ENCODE measurements around the gene BIN1. TPM values are rescaled to one million over a fixed set of nuclear protein-coding genes. Genes with fewer than 3 reads are reported as not detected.
A peak's percentile ranks its signal among the peaks of the same experiment; 100 is the strongest.

The BIN1 gene
- polyA plus RNA-seq, 1 donor (not counting 4 experiments of a cell fraction or from before 2014, with no cell fraction given): 5.4 TPM

GRCh38 chr2:127153691-127154158 lies 46.8 kb upstream of the BIN1 start:
- peaks cover 21% of the 10 kb centered on the region for H3K4me1 ChIP-seq (ENCODE audit: control insufficient read depth, extremely low read depth, insufficient read depth, low read length)
- H3K9ac ChIP-seq (ENCODE audit: control insufficient read depth, extremely low read depth, insufficient read depth, low read length): no peak overlapping the region
- H4K20me1 ChIP-seq (ENCODE audit: control insufficient read depth, extremely low read depth, insufficient read depth, low read length): no peaks in the 10 kb centered on the region
- H2AFZ ChIP-seq (ENCODE audit: control insufficient read depth, low read length): no peak overlapping the region
- FAIRE-seq: no peak
- H3K9me1 ChIP-seq (ENCODE audit: control insufficient read depth, extremely low read depth, insufficient read depth, low read length): no peaks in the 10 kb centered on the region
- H3K79me2 ChIP-seq (ENCODE audit: control insufficient read depth, insufficient read depth, low read length): no peaks in the 10 kb centered on the region
- DNase-seq (ENCODE audit: low read depth, low spot score): no peak
- dilution Hi-C loops (cut with MboI; ENCODE audit: extremely low pct_ligation_motif_present, low sequenced_read_pairs): no loop called here
- H3K4me3 ChIP-seq (ENCODE audit: control insufficient read depth in 2 of 3, extremely low read depth in 1 of 3, insufficient read depth in 2 of 3, low read depth in 1 of 3, low read length in 3 of 3): no peak overlapping the region
- H3K9me3 ChIP-seq (ENCODE audit: control insufficient read depth, low read depth, low read length): no peaks in the 10 kb centered on the region
- H3K36me3 ChIP-seq (ENCODE audit: control insufficient read depth in 2 of 2, extremely low read depth in 1 of 2, insufficient read depth in 2 of 2, low read length in 2 of 2): no peaks in the 10 kb centered on the region
- TF ChIP-seq EZH2 (IDR thresholded peaks at IDR 0.05; ENCODE audit: low read length): no peak
- TF ChIP-seq CTCF (optimal IDR thresholded peaks at IDR 0.05 in 1 of 3, IDR thresholded peaks at IDR 0.05 in 1 of 3, conservative IDR thresholded peaks at IDR 0.05 in 1 of 3; ENCODE audit: extremely low read depth in 1 of 3, insufficient read depth in 2 of 3, low read length in 3 of 3): peak in 1 of 3 experiments; percentile 2
- H3K27ac ChIP-seq (ENCODE audit: control insufficient read depth, insufficient read depth, low read length): no peak overlapping the region
- no peaks in the 10 kb centered on the region for H3K27me3 ChIP-seq (ENCODE audit: control insufficient read depth, extremely low read depth, insufficient read depth, low read length)
- peak overlapping the region; percentile 34 for H3K4me2 ChIP-seq (ENCODE audit: control insufficient read depth, extremely low read depth, insufficient read depth, low read depth, low read length)

GRCh38 chr2:127150996-127151395 lies 44.0 kb upstream of the BIN1 start:
- Histone ChIP-seq H3K9ac (ENCODE audit: control insufficient read depth, extremely low read depth, insufficient read depth, low read length) (no peak overlapping the region), H3K4me2 (ENCODE audit: control insufficient read depth, extremely low read depth, insufficient read depth, low read depth, low read length) (no peak overlapping the region), H3K79me2 (ENCODE audit: control insufficient read depth, insufficient read depth, low read length) (no peaks in the 10 kb centered on the region), H3K27me3 (ENCODE audit: control insufficient read depth, extremely low read depth, insufficient read depth, low read length) (no peaks in the 10 kb centered on the region), H4K20me1 (ENCODE audit: control insufficient read depth, extremely low read depth, insufficient read depth, low read length) (no peaks in the 10 kb centered on the region), H3K9me1 (ENCODE audit: control insufficient read depth, extremely low read depth, insufficient read depth, low read length) (no peaks in the 10 kb centered on the region), H2AFZ (ENCODE audit: control insufficient read depth, low read length) (no peak overlapping the region), H3K9me3 (ENCODE audit: control insufficient read depth, low read depth, low read length) (no peaks in the 10 kb centered on the region), H3K36me3 (ENCODE audit: control insufficient read depth in 2 of 2, extremely low read depth in 1 of 2, insufficient read depth in 2 of 2, low read length in 2 of 2) (no peaks in the 10 kb centered on the region), H3K4me3 (ENCODE audit: control insufficient read depth in 2 of 3, extremely low read depth in 1 of 3, insufficient read depth in 2 of 3, low read depth in 1 of 3, low read length in 3 of 3) (no peak overlapping the region), H3K4me1 (ENCODE audit: control insufficient read depth, extremely low read depth, insufficient read depth, low read length) (peaks cover 37% of the 10 kb centered on the region), H3K27ac (ENCODE audit: control insufficient read depth, insufficient read depth, low read length) (no peak overlapping the region)
- FAIRE-seq (no peak), DNase-seq (ENCODE audit: low read depth, low spot score) (no peak)
- no peak for TF ChIP-seq CTCF (optimal IDR thresholded peaks at IDR 0.05 in 1 of 3, IDR thresholded peaks at IDR 0.05 in 1 of 3, conservative IDR thresholded peaks at IDR 0.05 in 1 of 3; ENCODE audit: extremely low read depth in 1 of 3, insufficient read depth in 2 of 3, low read length in 3 of 3)
- TF ChIP-seq EZH2 (IDR thresholded peaks at IDR 0.05; ENCODE audit: low read length): no peak
- dilution Hi-C loops (cut with MboI; ENCODE audit: extremely low pct_ligation_motif_present, low sequenced_read_pairs): no loop called here
